A673 (cell line): Measurements from ENCODE around the gene C1orf159. TPM values are rescaled to one million over a fixed set of nuclear protein-coding genes. Genes with fewer than 3 reads are reported as not detected.

Source experiments
- BruUV-seq: library from RNA; stranded (reverse); fragments of 400-500 nt; replicated peaks from 2 replicates; lab custom pipeline; 2021; lab: Mats Ljungman, UMichigan
- CTCF ChIA-PET: fragments of 300-600 bp; sonication (Branson Sonifier 250); formaldehyde crosslinking; loops from one replicate; lab custom pipeline; 2022; ENCODE audit warnings: antibody characterized with exemption; lab: Charles Lee
- POLR2A ChIA-PET: fragments of 300-600 bp; sonication (Branson Sonifier 250); formaldehyde crosslinking; loops from one replicate; lab custom pipeline; 2022; ENCODE audit warnings: antibody characterized with exemption; ENCODE audit not compliant: low non-redundant PET; lab: Charles Lee
- DNase-seq: peaks from one replicate; pipeline ENCODE4 v3.0.0-alpha.2; 2015; ENCODE audit warnings: low spot score
- H3K27ac ChIP-seq: fragments of 200-600 bp; sonication (generic); 2 replicates; pipeline ENCODE4 v1.5.1; 2016; ENCODE audit warnings: mixed run types, low read depth, mild to moderate bottlenecking, mixed read lengths, antibody characterized with exemption, low read length; ENCODE audit not compliant: poor library complexity, severe bottlenecking
- H3K27me3 ChIP-seq: fragments of 200-600 bp; sonication (generic); replicated peaks from 2 replicates; pipeline ENCODE4 v1.6.1; 2017; ENCODE audit warnings: mixed run types, low read depth, mild to moderate bottlenecking, mixed read lengths, antibody characterized with exemption, low read length; ENCODE audit not compliant: insufficient read depth, poor library complexity
- H3K36me3 ChIP-seq: fragments of 200-600 bp; sonication (generic); 2 replicates; pipeline ENCODE4 v1.6.1; 2016; ENCODE audit warnings: mixed run types, mild to moderate bottlenecking, mixed read lengths, antibody characterized with exemption, low read length; ENCODE audit not compliant: insufficient read depth, poor library complexity, severe bottlenecking
- H3K4me1 ChIP-seq: fragments of 200-600 bp; sonication (generic); 2 replicates; pipeline ENCODE4 v1.6.1; 2017; ENCODE audit warnings: mixed run types, mild to moderate bottlenecking, mixed read lengths, antibody characterized with exemption, low read length; ENCODE audit not compliant: insufficient read depth, poor library complexity, severe bottlenecking
- H3K4me3 ChIP-seq: fragments of 200-600 bp; sonication (generic); 2 replicates; pipeline ENCODE4 v1.5.1; 2016; ENCODE audit warnings: low read depth, mixed run types, mild to moderate bottlenecking, mixed read lengths, low read length; ENCODE audit not compliant: poor library complexity, severe bottlenecking
- H3K9me3 ChIP-seq: fragments of 200-600 bp; sonication (generic); 2 replicates; pipeline ENCODE4 v1.6.1; 2016; ENCODE audit warnings: mixed run types, low read depth, mild to moderate bottlenecking, mixed read lengths, antibody characterized with exemption, low read length; ENCODE audit not compliant: poor library complexity, severe bottlenecking
- CTCF ChIP-seq: fragments of 300-800, 200-600 bp; sonication (generic); conservative IDR thresholded peaks from 2 replicates; pipeline ENCODE4 v1.5.1; 2017; ENCODE audit warnings: low read depth, mild to moderate bottlenecking, antibody characterized with exemption, low read length, moderate library complexity, mixed read lengths
- EZH2 ChIP-seq: fragments of 200-600 bp; sonication (generic); IDR thresholded peaks from 2 replicates; pipeline ENCODE4 v1.6.1; 2017; ENCODE audit warnings: borderline replicate concordance, low read depth, mild to moderate bottlenecking, mixed read lengths, antibody characterized with exemption, low read length; ENCODE audit not compliant: poor library complexity, severe bottlenecking
- intact Hi-C: fragments of 100-400 bp; cut with micrococcal nuclease; formaldehyde crosslinking; loops from one replicate; pipeline ENCODE4 v1.10.0; 2022; ENCODE audit not compliant: unreplicated experiment
- total RNA-seq: library from RNA; stranded (reverse); gene quantifications from 2 replicates; pipeline ENCODE4 v1.2.3, GENCODE V29; 2021

The C1orf159 gene
- total RNA-seq, 1 experiment from 2014 or later = 26.8 TPM

GRCh38 chr1:1130206-1131120, 14.6 kb upstream of the C1orf159 start:
- H3K9me3 ChIP-seq = no peaks in the 10 kb centered on the region
- CTCF ChIA-PET = no interaction called here
- BruUV-seq = no TSS peak
- H3K4me1 ChIP-seq = no peaks in the 10 kb centered on the region
- DNase-seq = no peak
- POLR2A ChIA-PET = no interaction called here
- no peaks in the 10 kb centered on the region for H3K36me3 ChIP-seq
- intact Hi-C loops = no loop called here
- no peak overlapping the region for H3K4me3 ChIP-seq
- TF ChIP-seq EZH2 = no peak
- TF ChIP-seq CTCF = no peak
- H3K27ac ChIP-seq = no peak overlapping the region
- H3K27me3 ChIP-seq = no peaks in the 10 kb centered on the region

- ChIA-PET CTCF (no interaction called here), POLR2A (no interaction called here)
- no peak overlapping the region for H3K4me3 ChIP-seq
- no peak for DNase-seq
- no peaks in the 10 kb centered on the region for H3K4me1 ChIP-seq
- H3K27ac ChIP-seq = no peak overlapping the region
- no peaks in the 10 kb centered on the region for H3K27me3 ChIP-seq
- H3K36me3 ChIP-seq = no peaks in the 10 kb centered on the region
- intact Hi-C loops = no loop called here
- TF ChIP-seq CTCF = no peak
- no peak for TF ChIP-seq EZH2
- H3K9me3 ChIP-seq = no peaks in the 10 kb centered on the region
- BruUV-seq = no TSS peak
Measured at GRCh38 chr1:1129381-1129821, 13.5 kb upstream of the C1orf159 start.

- no peak overlapping the region for H3K27ac ChIP-seq
- TF ChIP-seq CTCF (no peak), EZH2 (no peak)
- POLR2A ChIA-PET = no interaction called here
- DNase-seq = no peak
- no peaks in the 10 kb centered on the region for H3K36me3 ChIP-seq
- H3K9me3 ChIP-seq = no peaks in the 10 kb centered on the region
- intact Hi-C loops = no loop called here
- CTCF ChIA-PET = no interaction called here
- H3K4me3 ChIP-seq = no peak overlapping the region
- no TSS peak for BruUV-seq
- no peaks in the 10 kb centered on the region for H3K4me1 ChIP-seq
- H3K27me3 ChIP-seq = no peaks in the 10 kb centered on the region
Measured at GRCh38 chr1:1128454-1129139, 12.7 kb upstream of the C1orf159 start.
